ENCODE results near the gene AGAP1.

DNA sequence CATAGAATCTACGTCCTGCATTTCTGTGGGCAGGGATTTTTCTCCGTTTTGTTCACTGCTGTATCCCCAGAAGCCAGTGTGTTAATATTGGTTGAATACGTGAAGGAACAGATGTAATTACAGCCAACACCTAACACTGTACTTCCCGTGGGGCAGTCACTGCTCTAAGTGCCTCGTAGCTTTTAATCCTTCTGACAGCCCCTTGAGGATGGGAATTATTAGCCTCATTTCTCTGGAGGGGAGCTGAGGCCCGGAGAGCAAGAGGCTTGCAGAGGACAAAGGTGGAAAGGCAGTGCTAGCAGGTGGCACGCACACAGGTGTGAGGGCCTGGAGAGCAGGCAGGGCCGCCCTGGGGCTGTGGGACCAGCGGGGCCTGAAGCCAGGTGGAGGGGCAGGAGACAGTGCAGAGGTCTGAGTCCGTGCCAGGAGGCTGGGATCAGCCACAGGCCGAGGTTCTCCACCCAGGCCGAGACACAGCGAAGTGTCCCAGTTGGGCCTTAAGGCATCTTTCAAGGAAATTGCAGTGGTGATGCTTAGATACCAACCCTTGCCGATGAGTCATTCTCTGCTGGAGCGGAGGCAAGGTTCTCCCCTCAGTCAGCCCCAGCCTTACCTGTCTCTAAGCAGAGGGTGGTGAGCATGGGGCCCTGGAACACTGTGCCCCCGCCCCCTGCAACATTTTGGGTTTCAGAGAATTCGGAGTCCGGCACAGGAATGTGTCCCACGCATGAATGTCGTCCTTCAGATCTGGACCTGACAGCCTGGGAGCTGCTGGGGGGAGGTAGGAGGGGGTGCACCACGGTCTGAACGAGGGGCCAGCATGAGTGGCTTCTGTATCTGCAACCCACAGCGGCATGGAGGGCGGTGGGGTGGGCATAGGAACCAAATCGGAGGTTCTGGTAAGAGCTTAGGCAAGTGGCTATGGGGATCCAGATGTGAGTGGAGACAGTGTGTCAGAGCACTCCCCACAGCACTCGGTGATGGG is 551.7 kb downstream of the AGAP1 start:
- TF ChIP-seq, protein P1, sequence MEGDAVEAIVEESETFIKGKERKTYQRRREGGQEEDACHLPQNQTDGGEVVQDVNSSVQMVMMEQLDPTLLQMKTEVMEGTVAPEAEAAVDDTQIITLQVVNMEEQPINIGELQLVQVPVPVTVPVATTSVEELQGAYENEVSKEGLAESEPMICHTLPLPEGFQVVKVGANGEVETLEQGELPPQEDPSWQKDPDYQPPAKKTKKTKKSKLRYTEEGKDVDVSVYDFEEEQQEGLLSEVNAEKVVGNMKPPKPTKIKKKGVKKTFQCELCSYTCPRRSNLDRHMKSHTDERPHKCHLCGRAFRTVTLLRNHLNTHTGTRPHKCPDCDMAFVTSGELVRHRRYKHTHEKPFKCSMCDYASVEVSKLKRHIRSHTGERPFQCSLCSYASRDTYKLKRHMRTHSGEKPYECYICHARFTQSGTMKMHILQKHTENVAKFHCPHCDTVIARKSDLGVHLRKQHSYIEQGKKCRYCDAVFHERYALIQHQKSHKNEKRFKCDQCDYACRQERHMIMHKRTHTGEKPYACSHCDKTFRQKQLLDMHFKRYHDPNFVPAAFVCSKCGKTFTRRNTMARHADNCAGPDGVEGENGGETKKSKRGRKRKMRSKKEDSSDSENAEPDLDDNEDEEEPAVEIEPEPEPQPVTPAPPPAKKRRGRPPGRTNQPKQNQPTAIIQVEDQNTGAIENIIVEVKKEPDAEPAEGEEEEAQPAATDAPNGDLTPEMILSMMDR (conservative IDR thresholded peaks at IDR 0.05; ENCODE audit: low read length), result no peak
- TF ChIP-seq EZH2phosphoT487 (IDR thresholded peaks at IDR 0.05; ENCODE audit: borderline replicate concordance, low read depth, low read length), result no peak

Measured in OCI-LY7 (cell line).